HL-60 (cell line): Measurements from ENCODE around the gene PHF21B.

Source experiments
- DNase-seq, 2 experiments: peaks; one replicate each; pipeline ENCODE4 v3.0.0-alpha.2; 2010 to 2020; ENCODE audit warnings: low read depth in 1 of 2, low spot score in 1 of 2
- H3K27ac ChIP-seq: fragments of 250-450 bp; sonication (Bioruptor Pico); replicated peaks from 2 replicates; pipeline ENCODE4 v1.5.1; 2020; ENCODE audit warnings: mild to moderate bottlenecking, moderate library complexity
- H3K27me3 ChIP-seq: fragments of 250-450 bp; sonication (Bioruptor Pico); 2 replicates; pipeline ENCODE4 v1.5.1; 2021; ENCODE audit warnings: mild to moderate bottlenecking, moderate library complexity; ENCODE audit not compliant: insufficient read depth, poor library complexity, severe bottlenecking
- H3K4me3 ChIP-seq: replicated peaks from 2 replicates; pipeline ENCODE4 v1.5.1; 2011; ENCODE audit warnings: mild to moderate bottlenecking, control low read depth, low read length; ENCODE audit not compliant: insufficient read depth
- CTCF ChIP-seq: IDR thresholded peaks from one replicate; pipeline ENCODE4 v1.5.1; 2011; ENCODE audit warnings: low read length, control low read depth, inconsistent platforms; ENCODE audit not compliant: insufficient read depth
- GABPA ChIP-seq: IDR thresholded peaks from 2 replicates; pipeline ENCODE4 v1.6.1; 2012; ENCODE audit warnings: low read depth
- POLR2AphosphoS5 ChIP-seq: IDR thresholded peaks from 2 replicates; pipeline ENCODE4 v1.6.1; 2012; ENCODE audit warnings: low read depth
- REST ChIP-seq: IDR thresholded peaks from 2 replicates; pipeline ENCODE4 v1.6.1; 2012; ENCODE audit warnings: low read depth; ENCODE audit not compliant: insufficient replicate concordance
- SPI1 ChIP-seq: IDR thresholded peaks from 2 replicates; pipeline ENCODE4 v1.6.1; 2012; ENCODE audit warnings: low read depth, mild to moderate bottlenecking, borderline replicate concordance

Gene PHF21B

DNA sequence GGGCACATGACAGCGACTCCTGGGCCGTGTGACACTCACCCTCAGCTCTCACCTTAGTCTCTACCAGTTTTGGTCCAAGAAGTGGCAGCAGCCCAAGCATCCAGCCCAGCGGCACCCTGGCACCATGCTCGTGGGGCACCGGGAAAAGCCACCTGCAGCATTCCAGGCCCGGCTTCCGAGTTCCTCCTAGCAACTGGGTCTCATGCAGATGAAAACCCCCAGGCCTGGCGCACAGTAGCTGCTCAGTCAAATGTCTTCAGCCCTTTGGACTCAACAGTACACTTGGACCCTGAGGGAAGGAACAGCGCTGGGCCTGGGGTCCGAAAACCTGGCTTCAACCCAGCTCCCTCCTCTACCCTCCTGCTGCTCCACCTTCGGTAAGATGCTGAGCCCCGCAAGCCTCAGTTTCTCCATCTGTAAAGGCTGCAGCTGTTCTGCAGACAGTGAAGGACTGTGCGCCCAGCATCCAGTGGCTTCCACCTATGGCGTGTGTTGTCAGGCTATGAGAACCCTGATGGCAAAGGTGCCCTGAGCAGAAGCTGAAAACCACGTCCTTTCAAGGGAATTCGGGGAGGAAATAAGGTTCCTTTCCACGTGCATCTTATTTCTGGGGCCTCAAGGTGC is 66.0 kb downstream of the PHF21B start:
- TF ChIP-seq CTCF (no peak), GABPA (no peak), POLR2AphosphoS5 (no peak), REST (no peak), SPI1 (no peak)
- H3K4me3 ChIP-seq = no peak overlapping the region
- no peak for DNase-seq
- no peaks in the 10 kb centered on the region for H3K27me3 ChIP-seq
- no peak overlapping the region for H3K27ac ChIP-seq

- no peak for TF ChIP-seq GABPA
- TF ChIP-seq CTCF = no peak
These were observed 66.7 kb downstream of the PHF21B start for GRCh38 chr22:44942979-44943700.

GRCh38 chr22:44942056-44942455 is 67.7 kb downstream of the PHF21B start:
- Histone ChIP-seq H3K4me3 (no peak overlapping the region), H3K27me3 (no peaks in the 10 kb centered on the region), H3K27ac (no peak overlapping the region)
- DNase-seq = no peak
- TF ChIP-seq SPI1 (no peak), REST (no peak), POLR2AphosphoS5 (no peak), CTCF (no peak), GABPA (no peak)

More at GRCh38 chr22:44942979-44943700, 66.7 kb downstream of the PHF21B start:
- no peaks in the 10 kb centered on the region for H3K27me3 ChIP-seq
- H3K4me3 ChIP-seq = no peak overlapping the region
- H3K27ac ChIP-seq = no peak overlapping the region
- no peak for DNase-seq

GRCh38 chr22:44941207-44941606 is 68.6 kb downstream of the PHF21B start:
- Histone ChIP-seq H3K4me3 (no peak overlapping the region), H3K27me3 (no peaks in the 10 kb centered on the region), H3K27ac (no peak overlapping the region)
- TF ChIP-seq CTCF (no peak), SPI1 (no peak), GABPA (no peak), POLR2AphosphoS5 (no peak), REST (no peak)
- no peak for DNase-seq
